ENCODE data around the gene ITFG1. TPM values are rescaled to one million over a fixed set of nuclear protein-coding genes. Genes with fewer than 3 reads are reported as not detected.
"Not testable (repeated sequence)": the region's sequence is repeated elsewhere in the genome, so short reads cannot be mapped to it uniquely, and the experiment has no call there.

Gene ITFG1
- total RNA-seq, 1 donor from 2014 or later: 29.3 TPM

- intact Hi-C loops (cut with micrococcal nuclease): no loop called here
These were observed 12.9 kb upstream of the ITFG1 start for GRCh38 chr16:47473792-47474191.

GRCh38 chr16:47473004-47473403, 12.1 kb upstream of the ITFG1 start:
- intact Hi-C loops (cut with micrococcal nuclease): not testable (repeated sequence)

GRCh38 chr16:47470810-47471209, 9.9 kb upstream of the ITFG1 start:
- intact Hi-C loops (cut with micrococcal nuclease): no loop called here

GRCh38 chr16:47470211-47470610, 9.3 kb upstream of the ITFG1 start:
- intact Hi-C loops (cut with micrococcal nuclease): no loop called here

GRCh38 chr16:47469227-47469626, 8.4 kb upstream of the ITFG1 start:
- intact Hi-C loops (cut with micrococcal nuclease): loop anchor here (10.0 kb wide), 1 partner anchor 1146 kb away; the partner anchor contains the start of gene N4BP1

GRCh38 chr16:47468070-47468689, 7.3 kb upstream of the ITFG1 start:
- intact Hi-C loops (cut with micrococcal nuclease): loop anchor here (10.0 kb wide), 1 partner anchor 1147 kb away; the partner anchor contains the start of gene N4BP1

- intact Hi-C loops (cut with micrococcal nuclease): loop anchor here (10.0 kb wide), 1 partner anchor 1147 kb away; the partner anchor contains the start of gene N4BP1
These were observed 6.6 kb upstream of the ITFG1 start for GRCh38 chr16:47467501-47467900.

- intact Hi-C loops (cut with micrococcal nuclease): loop anchor here (10.0 kb wide), 1 partner anchor 1149 kb away; the partner anchor contains the start of gene N4BP1
These were observed 5.2 kb upstream of the ITFG1 start for GRCh38 chr16:47465919-47466630.

GRCh38 chr16:47463771-47464624, 3.1 kb upstream of the ITFG1 start:
- intact Hi-C loops (cut with micrococcal nuclease): loop anchor here (5.0 to 10.0 kb wide), 4 partner anchors 322 to 1151 kb away; partner anchors contain the start of genes ABCC12, N4BP1, NETO2 and SHCBP1

- intact Hi-C loops (cut with micrococcal nuclease): loop anchor here (1.0 to 10.0 kb wide), 8 partner anchors 107 to 1153 kb away; partner anchors contain the start of genes ABCC12, DNAJA2, N4BP1 and NETO2
These were observed 869 bp upstream of the ITFG1 start for GRCh38 chr16:47461598-47462266.

GRCh38 chr16:47460359-47460710, 528 bp downstream of the ITFG1 start:
- intact Hi-C loops (cut with micrococcal nuclease): loop anchor here (2.0 to 10.0 kb wide), 6 partner anchors 108 to 1154 kb away; partner anchors contain the start of genes ABCC12, DNAJA2, N4BP1 and NETO2

GRCh38 chr16:47459603-47460002, 1.3 kb downstream of the ITFG1 start:
- intact Hi-C loops (cut with micrococcal nuclease): loop anchor here (2.0 to 10.0 kb wide), 6 partner anchors 109 to 1155 kb away; partner anchors contain the start of genes ABCC12, DNAJA2, N4BP1 and NETO2

GRCh38 chr16:47458331-47458730, 2.5 kb downstream of the ITFG1 start:
- intact Hi-C loops (cut with micrococcal nuclease): no loop called here

- intact Hi-C loops (cut with micrococcal nuclease): no loop called here
These were observed 11.1 kb downstream of the ITFG1 start for GRCh38 chr16:47449788-47450187.

- intact Hi-C loops (cut with micrococcal nuclease): no loop called here
These were observed 11.9 kb downstream of the ITFG1 start for GRCh38 chr16:47448830-47449575.

- intact Hi-C loops (cut with micrococcal nuclease): no loop called here
These were observed 14.4 kb downstream of the ITFG1 start for GRCh38 chr16:47446431-47446830.

GRCh38 chr16:47442884-47443283, 18.0 kb downstream of the ITFG1 start:
- intact Hi-C loops (cut with micrococcal nuclease): not testable (repeated sequence)

- intact Hi-C loops (cut with micrococcal nuclease): not testable (repeated sequence)
These were observed 20.8 kb downstream of the ITFG1 start for GRCh38 chr16:47440066-47440465.

GRCh38 chr16:47434274-47434673, 26.6 kb downstream of the ITFG1 start:
- intact Hi-C loops (cut with micrococcal nuclease): not testable (repeated sequence)

- intact Hi-C loops (cut with micrococcal nuclease): no loop called here
These were observed 28.9 kb downstream of the ITFG1 start for GRCh38 chr16:47431960-47432359.

Measured in T-helper 2 cell treated with Interferon-gamma antibody and Interleukin-4, amounts not matched to agents 100 ng/mL and 5 ng/mL, for 36 hours (primary cell).